OCI-M2 (cell line): ENCODE measurements around the gene SH3BP4.

Experiments used
- DNase-seq: peaks from one replicate; lab custom pipeline; 2025; ENCODE audit not compliant: unreplicated experiment; lab: John Stamatoyannopoulos, UW

The SH3BP4 gene

DNA sequence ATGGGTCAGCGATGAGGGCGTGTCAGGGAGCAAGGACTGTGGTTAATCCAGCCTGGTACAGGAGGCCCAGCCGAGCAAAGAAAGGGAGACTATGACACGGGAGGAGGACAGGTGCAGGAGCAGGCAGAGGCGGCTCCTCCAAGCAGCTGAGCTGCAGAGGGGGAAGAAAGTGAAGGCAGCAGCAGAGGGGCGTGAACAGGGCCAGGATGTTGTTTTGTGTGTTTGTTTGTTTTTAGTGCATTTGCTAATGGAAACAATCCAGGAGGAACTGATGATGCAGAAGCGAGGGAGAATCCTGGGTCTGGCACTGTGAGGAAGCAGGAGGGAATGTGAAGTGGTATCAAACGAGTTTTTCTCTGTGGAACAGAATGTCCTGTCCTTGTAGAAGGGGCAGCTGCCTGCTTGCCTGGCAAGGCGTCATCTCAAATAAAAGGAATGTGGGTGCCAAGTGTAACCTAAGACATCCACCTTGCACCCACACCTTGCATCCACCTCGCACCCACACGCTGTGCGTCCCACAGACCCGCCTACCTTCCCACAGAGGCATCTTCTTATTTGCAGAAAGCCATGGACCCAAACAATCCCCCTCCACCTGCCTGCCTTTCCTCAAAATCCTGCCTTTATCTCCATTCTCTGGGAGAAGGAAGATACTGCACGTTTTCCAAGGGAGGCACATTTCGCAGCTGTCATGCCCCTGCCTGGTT lies 134.8 kb downstream of the SH3BP4 start:
- DNase-seq, result no peak

DNA sequence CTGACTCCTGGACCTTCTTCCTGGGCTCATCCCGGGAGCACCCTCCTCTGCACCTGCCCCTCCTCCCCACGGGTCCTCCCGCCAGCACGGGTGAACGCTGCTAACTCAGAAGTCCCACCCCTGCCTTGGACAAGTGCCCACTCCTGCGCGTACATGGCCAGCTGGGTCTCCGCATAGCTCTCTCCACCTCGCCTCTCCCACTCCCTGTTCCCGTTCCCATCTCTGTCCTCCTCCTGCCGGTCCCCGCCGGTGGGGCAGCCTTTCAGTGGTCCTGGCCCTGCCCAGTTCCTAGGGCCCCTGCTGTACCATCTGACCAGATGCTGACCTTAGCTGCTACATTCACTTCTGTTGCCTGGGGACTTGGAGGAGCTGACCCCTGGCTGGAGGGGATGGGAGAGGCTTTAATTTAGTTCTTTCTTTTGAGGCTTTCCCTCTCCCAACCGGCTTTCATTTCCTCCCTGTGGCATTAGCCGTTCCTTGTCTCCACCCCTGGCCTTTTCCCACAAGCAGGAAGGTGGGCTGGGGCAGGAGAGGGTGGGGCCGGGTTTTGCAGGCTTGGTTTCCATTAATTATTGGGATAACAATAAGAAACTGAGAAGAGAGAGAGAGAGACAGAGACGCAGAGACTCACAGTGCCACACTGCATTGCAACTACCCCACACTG lies 136.1 kb downstream of the SH3BP4 start:
- DNase-seq, result no peak

DNA sequence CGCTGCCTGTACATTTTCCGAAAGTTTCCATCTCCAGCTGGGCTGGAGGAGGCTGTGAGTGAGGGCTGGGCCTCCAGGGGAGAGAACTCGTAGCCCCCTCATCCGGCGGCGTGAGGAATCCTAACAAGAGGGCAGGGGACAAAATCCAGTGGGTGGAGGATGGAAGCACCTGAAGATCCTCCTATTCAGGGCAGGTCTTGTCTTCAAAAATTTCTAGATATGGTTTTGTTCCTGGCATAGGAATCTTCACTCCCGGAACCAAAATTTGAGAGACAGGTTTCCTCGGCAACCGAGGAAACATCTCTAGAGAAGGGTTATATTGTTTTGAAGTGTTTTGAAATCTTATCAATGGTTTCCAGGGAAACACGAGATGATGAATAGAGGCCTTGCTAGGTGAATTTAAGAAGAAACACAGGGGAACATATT lies 136.7 kb downstream of the SH3BP4 start:
- DNase-seq, result no peak

DNA sequence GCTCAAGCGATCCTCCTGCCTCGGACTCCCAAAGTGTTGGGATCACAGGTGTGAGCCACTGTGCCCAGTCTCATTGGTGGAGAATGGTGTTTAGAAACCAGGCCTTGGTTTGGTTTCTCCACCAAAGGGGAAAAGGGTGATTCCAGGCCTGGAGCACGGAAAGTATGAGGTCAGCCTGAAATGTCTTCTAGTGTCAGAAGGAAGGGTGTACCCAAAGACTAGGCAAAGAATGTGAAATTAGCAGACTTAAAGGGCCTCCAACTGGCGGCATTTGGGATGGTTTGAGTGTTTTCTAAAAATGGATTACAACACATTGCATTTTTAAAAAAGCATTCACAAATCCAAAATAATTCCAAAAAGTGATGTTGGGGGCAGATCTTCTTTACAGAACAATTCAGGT lies 139.6 kb downstream of the SH3BP4 start:
- DNase-seq, result no peak

DNA sequence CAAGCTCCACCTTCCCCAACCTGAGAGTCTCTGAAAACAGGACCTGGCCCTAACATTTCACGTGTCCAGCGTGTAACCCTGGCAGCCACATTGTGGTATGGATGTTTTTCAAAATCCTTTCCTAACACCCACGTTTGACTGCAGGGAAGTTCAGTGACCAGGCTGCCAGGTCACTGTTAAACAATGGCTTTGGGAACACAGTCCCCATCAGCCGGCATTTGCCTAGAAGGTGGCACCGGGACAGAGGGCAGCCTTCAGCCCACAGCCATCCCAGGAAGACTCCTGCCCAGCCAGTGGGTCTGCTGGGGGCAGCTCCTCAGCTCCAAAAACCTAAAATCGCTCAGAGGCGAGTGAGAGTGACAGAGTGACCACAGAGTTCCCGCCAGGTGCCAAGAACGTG lies 140.2 kb downstream of the SH3BP4 start:
- DNase-seq, result no peak

DNA sequence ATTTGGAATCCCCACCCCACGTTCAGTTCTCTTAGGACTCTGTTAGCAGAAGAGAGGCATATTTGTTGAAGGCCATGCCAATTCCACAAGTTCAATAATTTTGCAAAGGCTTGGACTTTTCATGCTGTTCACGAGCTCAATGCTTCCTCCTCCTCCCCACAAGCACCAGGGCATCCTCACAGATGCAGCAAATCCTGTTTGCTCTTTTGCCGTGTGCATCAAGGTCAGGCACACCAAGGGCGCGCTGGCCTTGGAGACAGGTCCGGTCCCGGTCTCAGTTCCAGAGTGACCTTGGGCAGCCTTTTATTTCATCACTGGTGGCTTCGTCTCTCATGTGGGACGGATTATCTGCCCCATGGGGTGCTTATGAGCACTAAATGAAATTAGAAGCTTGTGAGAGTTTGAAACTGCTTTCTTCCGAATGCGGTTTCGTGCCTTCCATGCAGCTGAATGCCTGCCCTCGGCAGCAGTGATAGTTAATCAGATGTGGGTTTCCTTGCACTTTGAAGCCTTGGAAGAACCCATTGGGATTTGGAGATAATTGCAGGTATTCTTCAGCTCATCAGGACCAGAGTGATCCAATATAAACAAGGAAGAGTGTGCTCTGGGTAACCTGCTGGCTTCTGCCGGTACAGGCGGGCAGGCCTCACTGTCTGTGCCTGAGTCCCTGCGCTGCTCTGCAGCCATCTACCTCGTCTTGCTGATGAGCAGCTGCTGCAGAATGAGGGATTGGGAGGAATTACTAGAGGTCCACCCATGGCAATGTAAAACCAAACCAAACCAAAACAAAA lies 140.8 kb downstream of the SH3BP4 start:
- DNase-seq, result no peak

DNA sequence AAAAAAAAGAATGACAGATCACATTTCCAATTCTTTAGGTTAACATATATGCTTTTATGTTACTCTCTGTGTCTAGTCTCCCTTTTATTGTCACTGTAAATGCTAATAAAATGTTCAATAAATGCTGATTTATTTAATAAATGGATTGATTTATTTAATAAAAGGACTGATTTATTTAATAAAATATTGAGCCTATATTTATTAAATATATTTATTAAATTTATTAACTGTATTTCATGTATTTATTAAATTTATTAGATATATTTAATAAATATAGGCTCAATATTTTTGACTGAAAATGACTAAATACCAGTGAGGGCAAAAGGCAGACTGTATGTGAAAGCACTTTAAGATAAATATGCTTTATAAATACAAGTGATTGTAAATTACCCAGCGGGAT lies 142.6 kb downstream of the SH3BP4 start:
- no peak for DNase-seq

DNA sequence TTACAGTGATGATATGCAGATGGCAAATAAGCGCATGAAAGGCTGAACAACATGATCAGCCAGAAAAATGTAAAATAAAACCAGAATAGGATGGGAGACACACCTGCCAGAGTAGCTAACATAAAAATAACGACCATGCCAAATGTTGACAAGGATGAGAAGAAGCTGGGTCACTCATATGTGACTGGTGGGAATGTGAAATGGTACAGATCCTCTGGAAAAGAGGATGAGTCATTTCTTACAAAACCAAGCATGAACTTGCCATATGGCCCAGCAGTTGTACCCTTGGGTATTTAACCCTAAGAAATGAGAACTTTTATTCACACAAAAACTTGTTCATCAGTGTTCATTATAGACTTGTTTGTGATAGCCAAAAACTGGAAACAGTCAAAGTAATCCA lies 143.8 kb downstream of the SH3BP4 start:
- DNase-seq, result no peak

DNA sequence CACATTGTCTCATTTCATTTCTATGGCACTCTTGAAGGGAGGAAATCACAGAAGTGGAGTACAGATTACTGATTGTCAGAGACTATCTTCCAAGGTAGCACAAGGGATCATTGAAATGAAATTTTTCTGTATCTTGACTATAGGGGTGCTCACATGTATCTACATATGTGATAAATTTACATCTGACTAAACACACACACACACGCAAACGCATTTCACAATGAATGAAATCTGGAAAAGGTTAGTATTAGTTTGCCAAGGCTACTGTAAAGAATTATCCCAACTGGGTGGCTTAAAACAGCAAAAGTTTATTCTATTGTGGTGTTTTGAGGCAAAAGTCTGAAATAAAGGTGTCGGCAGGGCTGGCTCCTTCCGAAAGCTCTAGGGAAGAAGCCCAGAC lies 144.6 kb downstream of the SH3BP4 start:
- DNase-seq, result no peak

DNA sequence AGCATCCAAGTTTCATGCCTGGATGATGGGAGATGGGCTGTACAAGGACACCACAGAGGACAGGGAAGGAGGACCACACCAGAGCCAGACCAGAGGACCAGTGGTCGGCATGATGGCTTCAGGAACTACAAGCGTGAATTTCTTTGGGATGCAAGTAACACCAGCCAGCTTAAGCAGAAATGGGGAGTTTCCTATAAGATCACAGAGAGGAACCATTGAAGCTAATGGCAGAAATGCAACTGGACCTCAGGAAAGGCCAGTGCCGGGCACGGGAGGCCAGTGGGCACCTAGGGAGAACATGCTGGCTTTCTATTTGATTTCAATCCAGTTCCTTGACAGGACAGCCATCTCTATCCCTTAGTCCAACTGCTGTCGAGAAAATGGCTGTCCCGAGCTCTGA lies 145.4 kb downstream of the SH3BP4 start:
- no peak for DNase-seq

DNA sequence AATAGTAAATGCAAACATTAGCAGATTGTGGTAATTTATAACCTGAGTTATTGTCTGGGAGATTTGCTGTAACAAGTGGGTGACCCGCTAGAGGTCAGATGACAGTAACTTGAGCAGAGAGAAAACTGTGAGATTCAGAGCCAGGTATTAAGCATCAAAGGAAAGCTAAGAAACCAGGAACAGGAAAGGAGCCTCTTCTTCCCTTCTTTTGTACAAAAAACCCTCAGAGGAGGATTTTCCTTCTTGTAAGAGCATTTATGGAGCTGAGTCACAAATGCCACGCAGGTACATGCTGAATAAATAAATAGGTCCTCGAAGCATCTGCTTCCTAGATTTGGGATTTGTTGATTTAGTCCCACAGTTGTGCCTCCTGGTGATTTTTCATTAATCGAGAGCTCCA lies 146.5 kb downstream of the SH3BP4 start:
- DNase-seq, result no peak

DNA sequence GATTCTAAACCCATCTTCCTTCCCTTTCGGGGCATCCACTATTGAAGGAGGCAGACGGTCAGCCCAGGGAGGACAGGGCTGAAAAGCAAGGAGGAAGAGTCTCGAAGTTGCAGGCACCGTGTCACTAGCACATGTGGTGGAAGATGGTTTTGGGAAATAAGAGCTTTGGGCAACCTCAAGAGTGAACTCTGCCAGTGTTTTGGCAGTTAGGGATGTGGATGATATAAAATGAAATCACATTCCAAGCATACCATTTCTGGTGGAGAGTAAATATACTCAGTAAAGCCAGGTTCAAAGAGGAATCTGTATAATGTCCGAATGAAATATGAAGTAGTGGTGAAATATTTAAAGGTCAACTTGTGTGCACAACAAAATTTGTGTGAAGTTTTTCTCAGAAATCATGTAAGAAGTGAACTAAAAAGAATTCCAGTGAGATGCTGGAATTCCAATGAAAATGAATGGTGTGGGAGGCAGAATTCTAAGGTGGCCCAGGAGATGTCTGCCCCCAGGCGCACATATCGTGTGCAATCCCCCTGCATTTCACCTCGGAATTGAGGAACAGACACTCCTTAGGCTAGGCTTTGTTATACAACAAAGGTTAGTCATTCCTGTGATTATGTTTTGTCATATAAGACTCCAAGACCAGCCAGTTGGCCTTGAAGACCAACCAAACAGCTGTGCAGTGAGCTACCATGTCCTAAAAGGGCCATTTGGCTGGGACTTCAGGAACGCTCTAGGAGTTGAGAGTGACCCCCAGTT lies 147.1 kb downstream of the SH3BP4 start:
- no peak for DNase-seq

DNA sequence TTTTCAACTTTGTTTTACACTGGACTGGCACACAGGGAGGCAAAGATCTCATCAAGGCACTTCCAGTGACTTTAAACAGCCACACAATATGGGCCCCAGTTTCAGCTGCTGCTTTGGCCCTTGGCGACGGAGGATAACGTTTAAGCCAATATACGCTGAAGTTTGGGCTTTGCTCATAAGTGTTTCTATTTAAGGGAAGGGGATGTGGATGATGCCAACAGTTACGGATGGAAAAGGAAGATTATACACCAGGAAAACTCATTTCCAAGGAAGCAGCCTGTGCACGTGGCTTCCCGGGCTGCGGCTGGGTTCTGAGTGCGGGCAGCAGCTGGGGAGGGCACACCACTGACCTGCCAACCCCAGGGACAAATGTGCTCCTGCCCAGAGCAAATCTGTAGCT lies 151.1 kb downstream of the SH3BP4 start:
- DNase-seq, result no peak
